SW480 (cell line): Measurements from ENCODE around the gene CDCA5.

Experiments used
- DNase-seq: peaks from one replicate; pipeline ENCODE4 v3.0.0-alpha.2; 2016; ENCODE audit warnings: low spot score

CDCA5 gene

DNA sequence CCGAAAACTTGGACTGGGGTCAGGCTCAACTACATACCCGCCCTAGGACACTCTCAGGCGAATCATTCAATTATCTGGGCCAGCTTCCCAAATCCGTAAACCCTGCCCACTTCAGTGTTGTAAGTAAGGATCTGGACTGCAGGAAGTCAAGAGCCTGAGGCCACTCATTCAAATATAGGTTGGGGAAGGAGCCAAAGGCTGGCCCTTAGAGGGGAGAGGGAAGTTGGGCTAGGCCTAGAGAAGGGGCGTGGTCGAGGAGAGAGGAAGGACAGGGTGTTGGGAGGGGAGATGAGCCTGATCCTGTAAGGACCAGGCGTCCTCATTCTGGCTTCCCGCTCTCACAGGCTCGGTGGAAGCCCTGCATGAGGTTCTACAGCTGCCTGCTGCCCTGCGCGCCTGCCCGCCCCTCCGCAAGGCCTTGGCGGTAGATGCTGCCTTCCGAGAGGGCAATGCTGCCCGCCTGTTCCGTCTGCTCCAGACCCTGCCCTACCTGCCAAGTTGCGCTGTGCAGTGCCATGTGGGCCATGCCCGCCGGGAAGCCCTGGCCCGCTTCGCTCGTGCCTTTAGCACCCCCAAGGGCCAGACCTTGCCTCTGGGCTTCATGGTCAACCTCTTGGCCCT is 39.8 kb downstream of the CDCA5 start:
- DNase-seq = no peak

DNA sequence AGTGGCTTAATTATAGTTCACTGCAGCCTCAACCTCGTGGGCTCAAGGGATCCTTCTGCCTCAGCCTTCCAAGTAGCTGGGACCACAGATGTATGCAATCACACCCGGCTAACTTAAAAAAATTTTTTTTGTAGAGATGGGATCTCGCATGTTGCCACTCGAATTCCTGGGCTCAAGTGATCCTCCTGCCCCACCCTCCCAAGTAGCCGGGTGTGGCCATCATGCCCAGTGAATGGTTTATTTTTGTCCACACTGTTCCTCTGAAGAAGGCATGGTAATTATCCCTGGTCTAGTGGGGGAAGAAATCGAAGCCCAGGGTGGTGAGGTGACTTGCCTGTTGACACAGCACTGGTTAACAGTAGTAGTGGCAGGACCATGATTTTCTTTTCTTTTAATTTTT is 40.9 kb downstream of the CDCA5 start:
- no peak for DNase-seq

DNA sequence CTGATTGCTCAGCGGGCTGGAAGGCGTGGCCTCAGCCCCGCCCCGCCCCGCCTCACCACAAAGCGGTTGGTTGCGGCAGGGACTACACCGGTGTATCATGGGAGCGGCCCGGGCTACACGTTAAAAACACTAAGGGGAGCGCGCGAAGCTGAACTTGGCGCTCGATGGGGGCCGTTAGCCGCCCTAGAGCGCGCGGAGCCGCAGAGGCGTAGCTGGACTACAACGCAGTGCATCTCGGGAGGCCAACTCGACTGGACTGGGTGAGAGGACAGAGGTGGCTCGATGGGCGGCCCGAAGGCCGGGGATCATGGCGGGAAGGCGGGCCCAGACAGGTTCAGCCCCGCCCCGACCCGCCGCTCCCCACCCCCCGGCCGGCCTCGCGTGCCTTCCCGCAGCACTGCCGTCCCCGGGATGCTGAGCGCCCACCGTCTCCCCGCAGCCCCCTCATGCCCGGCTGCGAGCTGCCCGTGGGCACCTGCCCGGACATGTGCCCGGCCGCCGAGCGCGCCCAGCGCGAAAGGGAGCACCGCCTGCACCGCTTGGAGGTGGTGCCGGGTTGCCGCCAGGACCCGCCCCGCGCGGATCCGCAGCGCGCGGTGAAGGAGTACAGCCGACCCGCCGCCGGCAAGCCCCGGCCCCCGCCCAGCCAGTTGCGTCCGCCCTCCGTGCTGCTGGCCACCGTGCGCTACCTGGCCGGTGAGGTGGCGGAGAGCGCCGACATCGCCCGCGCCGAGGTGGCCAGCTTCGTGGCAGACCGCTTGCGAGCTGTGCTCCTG is 42.8 kb downstream of the CDCA5 start, which contains the start of gene SAC3D1:
Gene SAC3D1, plus strand, starts transcription at position 364 of the 776 bp plus-strand sequence. Its CDS starts 83 bp downstream, at position 447.
- peak; percentile 98 for DNase-seq

DNA sequence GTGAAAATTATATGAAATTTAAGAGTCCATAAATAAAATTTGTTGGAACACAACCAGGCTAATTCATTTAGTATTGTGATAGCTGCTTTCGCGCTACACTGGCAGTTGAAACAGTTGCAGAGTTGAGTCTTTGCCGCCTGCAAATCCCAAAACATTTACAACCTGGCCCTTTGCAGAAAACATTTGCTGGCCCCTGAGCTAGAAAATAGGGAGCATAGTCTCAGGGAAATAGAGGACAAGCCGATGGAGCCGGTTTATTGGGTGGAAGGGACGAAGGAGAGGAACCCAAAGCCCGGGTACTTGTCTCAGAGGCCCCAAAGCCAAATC is 43.4 kb downstream of the CDCA5 start:
- no peak for DNase-seq

DNA sequence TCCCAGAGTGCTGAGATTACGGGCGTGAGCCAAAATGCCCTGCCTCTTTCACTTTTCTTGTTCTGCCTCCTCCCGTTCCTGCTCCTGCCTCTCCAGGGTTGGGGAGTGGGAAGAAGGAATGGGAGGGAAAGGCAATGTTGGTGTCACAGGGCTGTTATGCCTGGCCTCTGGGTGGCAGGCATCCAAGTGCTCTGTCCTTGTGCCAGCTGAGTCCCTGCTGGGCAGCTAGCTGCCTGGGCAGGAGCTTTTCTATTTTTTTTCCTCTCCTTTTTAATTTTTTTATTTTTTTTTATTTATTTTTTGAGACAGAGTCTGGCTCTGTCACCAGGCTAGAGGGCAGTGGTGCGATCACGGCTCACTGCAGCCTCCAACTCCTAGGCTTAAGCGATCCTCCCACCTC is 46.9 kb downstream of the CDCA5 start:
- DNase-seq = no peak

DNA sequence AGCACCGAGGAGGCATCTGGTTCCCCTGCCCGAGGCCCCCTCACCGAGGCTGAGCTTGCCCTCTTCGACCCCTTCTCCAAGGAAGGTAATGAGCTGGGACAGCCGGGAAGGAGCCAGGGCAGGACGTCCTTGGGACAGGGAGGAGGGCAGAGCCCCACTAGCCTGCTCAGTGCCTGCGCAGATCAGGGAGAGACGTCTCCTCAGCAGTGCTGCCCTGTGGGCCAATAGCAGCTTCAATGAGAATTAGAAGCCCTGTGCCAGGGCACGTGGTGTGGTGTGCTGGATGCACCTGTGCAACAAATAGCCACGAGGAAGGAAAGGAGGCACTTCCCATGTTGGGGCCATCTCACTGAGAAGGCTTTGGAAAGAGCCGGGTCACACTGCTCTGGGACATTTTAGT is 48.3 kb downstream of the CDCA5 start:
- DNase-seq = no peak

DNA sequence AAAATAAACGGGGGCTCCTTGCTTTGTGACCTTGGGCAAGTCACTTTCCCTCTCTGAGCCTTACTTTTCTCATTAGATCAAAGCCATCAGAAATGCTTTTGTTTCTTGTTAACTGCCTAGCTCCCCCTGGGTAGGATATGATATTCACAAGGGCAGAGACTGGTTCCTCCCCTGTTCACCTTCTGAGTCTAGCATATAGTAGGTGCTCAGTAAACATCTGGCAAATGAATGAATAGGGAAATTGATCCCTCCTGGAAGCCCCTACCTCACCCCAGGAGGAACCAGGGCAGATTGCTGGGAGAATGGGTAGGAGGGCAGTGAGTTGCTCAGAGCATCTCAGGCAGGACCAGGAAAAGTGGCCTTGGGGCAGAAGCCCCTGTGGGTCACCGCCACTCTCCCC is 49.4 kb downstream of the CDCA5 start:
- no peak for DNase-seq

DNA sequence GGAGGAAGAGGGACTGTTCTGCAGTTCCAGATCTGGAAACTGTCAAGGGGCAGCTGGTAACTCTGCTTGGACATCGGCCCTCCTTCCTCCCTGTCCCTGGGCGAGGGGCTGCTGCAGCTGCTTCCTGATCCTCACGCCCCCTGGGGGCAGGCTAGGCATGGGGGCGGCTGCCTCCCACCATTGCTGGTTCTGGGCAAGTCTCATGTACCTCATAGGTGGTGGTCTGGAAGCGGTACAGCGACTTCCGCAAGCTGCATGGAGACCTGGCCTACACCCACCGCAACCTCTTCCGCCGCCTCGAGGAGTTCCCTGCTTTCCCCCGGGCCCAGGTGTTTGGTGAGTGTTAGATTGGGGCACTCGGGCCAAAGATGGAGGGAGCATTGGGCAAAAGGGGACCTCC is 51.6 kb downstream of the CDCA5 start:
- DNase-seq = no peak
